ENCODE measurements around the gene ANGPT4.

The ANGPT4 gene

DNA sequence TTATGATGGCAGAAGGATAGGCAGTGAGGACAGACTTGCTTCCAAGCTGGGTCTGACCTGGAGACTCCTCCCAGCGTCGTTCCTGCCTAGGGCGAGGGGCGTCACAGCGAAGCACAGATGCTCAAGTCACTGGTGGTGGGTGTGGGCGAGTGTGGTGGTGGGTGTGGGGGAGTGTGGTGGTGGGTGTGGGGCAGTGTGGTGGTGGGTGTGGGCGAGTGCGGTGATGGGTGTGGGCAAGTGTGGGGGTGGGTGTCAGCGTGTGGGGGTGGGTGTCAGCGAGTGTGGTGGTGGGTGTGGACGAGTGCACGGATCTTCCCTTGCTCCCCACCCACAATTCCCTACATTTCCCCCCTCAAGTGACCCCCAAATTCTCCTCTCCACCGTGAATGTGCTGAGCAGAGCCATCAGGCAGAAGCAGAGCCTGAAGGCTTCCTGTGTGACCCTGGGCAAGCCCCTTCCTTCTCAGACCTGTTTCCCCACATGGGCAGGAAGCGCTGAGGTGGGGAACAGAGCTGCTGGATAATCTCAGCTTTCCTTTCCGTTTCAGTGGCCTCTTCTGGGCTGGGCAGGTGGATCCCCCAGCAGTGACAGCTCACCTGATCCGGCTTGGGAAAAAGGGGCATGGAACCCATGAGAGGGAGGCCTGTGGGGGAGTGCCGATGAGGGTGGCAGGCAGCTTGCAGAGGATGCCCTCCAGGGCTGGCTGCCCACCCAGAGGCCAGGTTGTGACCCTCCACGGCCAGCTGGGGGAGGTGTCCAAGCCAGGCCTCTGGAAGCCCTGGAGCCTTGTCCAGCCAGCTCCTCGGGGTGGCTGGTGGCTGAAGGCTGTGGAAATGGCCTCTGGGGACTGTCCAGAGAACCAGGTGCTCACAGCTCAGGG lies 43.0 kb upstream of the ANGPT4 start:
- H3K9me2 ChIP-seq (ENCODE audit: low read depth, low read length): no peaks in the 10 kb centered on the region
- H3K4me1 ChIP-seq (ENCODE audit: insufficient read depth, low read length, severe bottlenecking): no peaks in the 10 kb centered on the region
- no peaks in the 10 kb centered on the region for H3F3A ChIP-seq (ENCODE audit: insufficient read depth, low read length)
- H3K27me3 ChIP-seq (ENCODE audit: insufficient read depth, low read length): no peaks in the 10 kb centered on the region
- H3K27ac ChIP-seq (ENCODE audit: low read depth, low read length, poor library complexity, severe bottlenecking): no peak overlapping the region
- H2AFZ ChIP-seq (ENCODE audit: low read length): no peak overlapping the region
- no peaks in the 10 kb centered on the region for H3K9me3 ChIP-seq (ENCODE audit: low read length)
- no peak for TF ChIP-seq EZH2 (IDR thresholded peaks at IDR 0.05; ENCODE audit: borderline replicate concordance, low read length)
- TF ChIP-seq, protein P1, sequence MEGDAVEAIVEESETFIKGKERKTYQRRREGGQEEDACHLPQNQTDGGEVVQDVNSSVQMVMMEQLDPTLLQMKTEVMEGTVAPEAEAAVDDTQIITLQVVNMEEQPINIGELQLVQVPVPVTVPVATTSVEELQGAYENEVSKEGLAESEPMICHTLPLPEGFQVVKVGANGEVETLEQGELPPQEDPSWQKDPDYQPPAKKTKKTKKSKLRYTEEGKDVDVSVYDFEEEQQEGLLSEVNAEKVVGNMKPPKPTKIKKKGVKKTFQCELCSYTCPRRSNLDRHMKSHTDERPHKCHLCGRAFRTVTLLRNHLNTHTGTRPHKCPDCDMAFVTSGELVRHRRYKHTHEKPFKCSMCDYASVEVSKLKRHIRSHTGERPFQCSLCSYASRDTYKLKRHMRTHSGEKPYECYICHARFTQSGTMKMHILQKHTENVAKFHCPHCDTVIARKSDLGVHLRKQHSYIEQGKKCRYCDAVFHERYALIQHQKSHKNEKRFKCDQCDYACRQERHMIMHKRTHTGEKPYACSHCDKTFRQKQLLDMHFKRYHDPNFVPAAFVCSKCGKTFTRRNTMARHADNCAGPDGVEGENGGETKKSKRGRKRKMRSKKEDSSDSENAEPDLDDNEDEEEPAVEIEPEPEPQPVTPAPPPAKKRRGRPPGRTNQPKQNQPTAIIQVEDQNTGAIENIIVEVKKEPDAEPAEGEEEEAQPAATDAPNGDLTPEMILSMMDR (IDR thresholded peaks at IDR 0.05; ENCODE audit: low read length): no peak
- no peaks in the 10 kb centered on the region for H3K79me2 ChIP-seq (ENCODE audit: insufficient read depth, low read length)
- no peaks in the 10 kb centered on the region for H3K36me3 ChIP-seq (ENCODE audit: insufficient read depth, low read length)
- H3K4me3 ChIP-seq (ENCODE audit: low read depth, low read length, poor library complexity, severe bottlenecking): no peak overlapping the region
- no peak overlapping the region for H3K9ac ChIP-seq (ENCODE audit: low read length)
- no peak overlapping the region for H3K4me2 ChIP-seq (ENCODE audit: low read length)
- H4K20me1 ChIP-seq (ENCODE audit: insufficient read depth, low read length): no peaks in the 10 kb centered on the region

DNA sequence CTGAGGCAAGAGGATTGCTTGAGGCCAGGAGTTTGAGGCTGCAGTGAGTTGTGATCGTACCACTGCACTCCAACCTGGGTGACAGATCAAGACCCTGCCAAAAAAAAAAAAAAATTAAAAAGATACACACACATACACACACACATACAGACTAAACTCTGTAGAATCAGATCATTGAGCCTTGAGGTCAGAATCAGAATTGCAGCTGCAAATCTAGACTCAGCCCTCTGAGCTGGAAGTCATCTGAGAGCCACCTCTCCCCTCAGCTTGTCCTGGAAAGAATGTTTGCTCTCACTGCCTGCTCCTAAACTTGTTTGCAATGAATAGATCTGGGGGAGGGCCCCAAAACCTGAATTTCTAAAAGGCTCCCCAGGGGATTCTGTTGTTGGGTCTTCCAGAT lies 41.4 kb upstream of the ANGPT4 start:
- Histone ChIP-seq H3K36me3 (ENCODE audit: insufficient read depth, low read length) (no peaks in the 10 kb centered on the region), H3K27ac (ENCODE audit: low read depth, low read length, poor library complexity, severe bottlenecking) (no peak overlapping the region), H3K4me1 (ENCODE audit: insufficient read depth, low read length, severe bottlenecking) (no peaks in the 10 kb centered on the region), H4K20me1 (ENCODE audit: insufficient read depth, low read length) (no peaks in the 10 kb centered on the region), H2AFZ (ENCODE audit: low read length) (no peak overlapping the region), H3K4me2 (ENCODE audit: low read length) (no peak overlapping the region), H3K4me3 (ENCODE audit: low read depth, low read length, poor library complexity, severe bottlenecking) (no peak overlapping the region), H3K79me2 (ENCODE audit: insufficient read depth, low read length) (no peaks in the 10 kb centered on the region), H3F3A (ENCODE audit: insufficient read depth, low read length) (no peaks in the 10 kb centered on the region), H3K9me3 (ENCODE audit: low read length) (no peaks in the 10 kb centered on the region), H3K27me3 (ENCODE audit: insufficient read depth, low read length) (no peaks in the 10 kb centered on the region), H3K9ac (ENCODE audit: low read length) (no peak overlapping the region), H3K9me2 (ENCODE audit: low read depth, low read length) (no peaks in the 10 kb centered on the region)
- TF ChIP-seq, protein P1 (IDR thresholded peaks at IDR 0.05; ENCODE audit: low read length): no peak
- no peak for TF ChIP-seq EZH2 (IDR thresholded peaks at IDR 0.05; ENCODE audit: borderline replicate concordance, low read length)

DNA sequence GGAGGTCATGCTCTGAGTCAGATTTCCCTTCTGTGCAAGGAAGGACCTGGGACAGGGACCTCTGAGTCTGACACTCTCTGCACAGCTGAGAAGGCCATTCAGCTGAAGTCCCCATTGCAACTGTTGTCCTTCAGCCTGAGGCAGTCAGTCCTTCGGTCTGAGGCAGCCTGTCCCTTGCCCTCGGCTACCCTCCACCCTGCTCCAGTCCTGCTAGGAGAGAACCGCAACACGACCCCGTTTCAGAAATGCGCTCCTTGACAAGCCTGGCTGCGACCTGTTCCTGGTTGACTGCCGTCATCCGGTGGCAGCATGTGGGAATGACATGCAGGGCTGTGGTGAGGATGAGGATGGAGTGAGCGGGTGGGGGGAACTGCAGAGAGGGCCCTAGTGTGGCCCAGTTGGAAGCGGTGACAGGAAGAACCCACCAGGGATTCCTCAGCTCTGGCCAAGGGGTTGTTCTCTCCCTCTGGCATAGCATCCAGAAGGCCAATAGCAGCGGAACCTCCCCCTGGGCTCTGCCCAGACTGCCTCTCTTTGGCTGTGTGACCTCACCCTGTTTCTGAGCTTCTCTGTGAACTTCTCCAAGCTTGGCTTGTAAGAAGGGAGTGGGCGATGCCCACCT lies 40.3 kb upstream of the ANGPT4 start:
- no peaks in the 10 kb centered on the region for H3F3A ChIP-seq (ENCODE audit: insufficient read depth, low read length)
- no peaks in the 10 kb centered on the region for H4K20me1 ChIP-seq (ENCODE audit: insufficient read depth, low read length)
- H3K36me3 ChIP-seq (ENCODE audit: insufficient read depth, low read length): no peaks in the 10 kb centered on the region
- H3K27ac ChIP-seq (ENCODE audit: low read depth, low read length, poor library complexity, severe bottlenecking): no peak overlapping the region
- no peaks in the 10 kb centered on the region for H3K9me3 ChIP-seq (ENCODE audit: low read length)
- no peak for TF ChIP-seq EZH2 (IDR thresholded peaks at IDR 0.05; ENCODE audit: borderline replicate concordance, low read length)
- TF ChIP-seq, protein P1 (IDR thresholded peaks at IDR 0.05; ENCODE audit: low read length): peak; percentile 99
- no peak overlapping the region for H3K9ac ChIP-seq (ENCODE audit: low read length)
- H3K4me3 ChIP-seq (ENCODE audit: low read depth, low read length, poor library complexity, severe bottlenecking): no peak overlapping the region
- H3K79me2 ChIP-seq (ENCODE audit: insufficient read depth, low read length): no peaks in the 10 kb centered on the region
- H3K4me2 ChIP-seq (ENCODE audit: low read length): no peak overlapping the region
- no peaks in the 10 kb centered on the region for H3K27me3 ChIP-seq (ENCODE audit: insufficient read depth, low read length)
- H2AFZ ChIP-seq (ENCODE audit: low read length): no peak overlapping the region
- no peaks in the 10 kb centered on the region for H3K9me2 ChIP-seq (ENCODE audit: low read depth, low read length)
- no peaks in the 10 kb centered on the region for H3K4me1 ChIP-seq (ENCODE audit: insufficient read depth, low read length, severe bottlenecking)

All from OCI-LY1 (cell line).